Measurements from ENCODE around the gene TSTD2. TPM values are rescaled to one million over a fixed set of nuclear protein-coding genes. Genes with fewer than 3 reads are reported as not detected.
"Not testable (repeated sequence)": the region's sequence is repeated elsewhere in the genome, so short reads cannot be mapped to it uniquely, and the experiment has no call there.

TSTD2 gene
- total RNA-seq, 1 donor, result 15.1 TPM

- H3K4me3 ChIP-seq (ENCODE audit: low read depth, low read length), result no peak overlapping the region
- no peak for TF ChIP-seq CTCF (IDR thresholded peaks at IDR 0.05; ENCODE audit: insufficient read depth, low read depth, low read length)
- no peak for DNase-seq (ENCODE audit: low read depth)
These were observed 39.2 kb downstream of the TSTD2 start for GRCh38 chr9:97593960-97594359.

DNA sequence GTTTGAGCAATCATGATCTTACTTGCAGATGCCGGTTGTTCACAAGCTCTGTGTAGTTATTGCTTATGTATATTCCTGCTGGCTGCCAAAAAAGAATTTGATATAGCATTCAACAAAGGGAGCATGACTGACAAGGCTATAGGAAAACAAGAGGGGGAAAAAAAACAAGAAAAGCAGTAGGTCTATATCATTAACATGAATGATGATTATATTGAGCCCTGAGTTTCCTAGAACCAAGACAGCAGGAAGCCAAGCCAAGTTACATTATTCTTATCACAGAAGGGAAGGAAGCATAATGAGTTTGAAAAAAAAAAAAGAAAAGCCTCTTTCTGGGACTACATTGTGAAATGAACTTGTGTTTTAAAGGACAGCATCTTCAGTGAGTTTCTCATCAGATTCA, 41.0 kb downstream of the TSTD2 start:
- DNase-seq (ENCODE audit: low read depth), result no peak
- TF ChIP-seq CTCF (IDR thresholded peaks at IDR 0.05; ENCODE audit: insufficient read depth, low read depth, low read length), result no peak
- H3K4me3 ChIP-seq (ENCODE audit: low read depth, low read length), result no peak overlapping the region

DNA sequence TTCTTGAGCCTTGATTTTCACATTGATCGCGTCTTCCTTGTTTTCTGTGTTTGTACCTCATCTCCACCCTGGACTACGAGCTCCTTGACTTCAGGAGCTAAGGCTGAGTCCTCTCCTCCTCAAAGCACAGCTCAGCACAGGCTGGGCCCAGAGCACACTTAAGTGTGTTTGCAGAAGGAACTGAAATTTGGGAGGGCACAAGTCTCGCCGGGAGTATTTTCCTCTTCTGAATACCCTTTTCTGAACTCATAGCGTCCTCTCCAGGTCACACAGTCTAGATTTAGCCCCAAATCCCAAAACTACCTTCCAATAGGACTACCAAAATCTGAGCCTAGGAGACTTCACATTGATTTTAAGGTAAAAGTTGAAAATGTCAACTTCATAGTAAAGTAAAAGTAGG, 41.6 kb downstream of the TSTD2 start:
- no peak for DNase-seq (ENCODE audit: low read depth)
- no peak for TF ChIP-seq CTCF (IDR thresholded peaks at IDR 0.05; ENCODE audit: insufficient read depth, low read depth, low read length)
- no peak overlapping the region for H3K4me3 ChIP-seq (ENCODE audit: low read depth, low read length)

DNA sequence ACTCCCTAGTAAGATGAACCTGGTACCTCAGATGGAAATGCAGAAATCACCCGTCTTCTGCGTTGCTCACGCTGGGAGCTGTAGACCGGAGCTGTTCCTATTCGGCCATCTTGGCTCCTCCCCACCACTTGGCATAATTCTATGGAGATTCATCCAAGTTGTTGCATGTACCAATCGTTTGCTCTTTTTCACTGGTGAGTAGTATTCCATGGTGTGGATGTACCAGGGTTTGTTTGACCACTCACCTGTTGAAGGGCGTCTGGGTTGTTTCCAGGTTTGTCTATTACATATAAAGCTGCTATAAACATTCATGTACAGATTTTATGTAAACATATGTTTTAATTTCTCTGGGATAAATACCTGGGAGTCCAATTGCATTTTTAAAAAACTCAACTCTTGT, 46.3 kb downstream of the TSTD2 start:
- DNase-seq (ENCODE audit: low read depth); H3K4me3 ChIP-seq (ENCODE audit: low read depth, low read length): not testable (repeated sequence)

DNA sequence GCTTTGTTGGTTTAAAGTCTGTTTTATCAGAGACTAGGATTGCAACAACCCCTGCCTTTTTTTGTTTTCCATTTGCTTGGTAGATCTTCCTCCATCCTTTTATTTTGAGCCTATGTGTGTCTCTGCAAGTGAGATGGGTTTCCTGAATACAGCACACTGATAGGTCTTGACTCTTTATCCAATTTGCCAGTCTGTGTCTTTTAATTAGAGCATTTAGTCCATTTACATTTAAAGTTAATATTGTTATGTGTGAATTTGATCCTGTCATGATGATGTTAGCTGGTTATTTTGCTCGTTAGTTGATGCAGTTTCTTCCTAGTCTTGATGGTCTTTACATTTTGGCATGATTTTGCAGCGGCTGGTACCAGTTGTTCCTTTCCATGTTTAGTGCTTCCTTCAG, 48.4 kb downstream of the TSTD2 start:
- H3K4me3 ChIP-seq (ENCODE audit: low read depth, low read length); DNase-seq (ENCODE audit: low read depth): not testable (repeated sequence)

DNA sequence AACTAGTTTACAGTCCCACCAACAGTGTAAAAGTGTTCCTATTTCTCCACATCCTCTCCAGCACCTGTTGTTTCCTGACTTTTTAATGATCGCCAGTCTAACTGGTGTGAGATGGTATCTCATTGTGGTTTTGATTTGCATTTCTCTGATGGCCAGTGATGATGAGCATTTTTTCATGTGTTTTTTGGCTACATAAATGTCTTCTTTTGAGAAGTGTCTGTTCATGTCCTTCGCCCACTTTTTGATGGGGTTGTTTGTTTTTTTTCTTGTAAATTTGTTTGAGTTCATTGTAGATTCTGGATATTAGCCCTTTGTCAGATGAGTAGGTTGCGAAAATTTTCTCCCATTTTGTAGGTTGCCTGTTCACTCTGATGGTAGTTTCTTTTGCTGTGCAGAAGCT, 51.6 kb downstream of the TSTD2 start:
- not testable (repeated sequence) for DNase-seq (ENCODE audit: low read depth); H3K4me3 ChIP-seq (ENCODE audit: low read depth, low read length)

DNA sequence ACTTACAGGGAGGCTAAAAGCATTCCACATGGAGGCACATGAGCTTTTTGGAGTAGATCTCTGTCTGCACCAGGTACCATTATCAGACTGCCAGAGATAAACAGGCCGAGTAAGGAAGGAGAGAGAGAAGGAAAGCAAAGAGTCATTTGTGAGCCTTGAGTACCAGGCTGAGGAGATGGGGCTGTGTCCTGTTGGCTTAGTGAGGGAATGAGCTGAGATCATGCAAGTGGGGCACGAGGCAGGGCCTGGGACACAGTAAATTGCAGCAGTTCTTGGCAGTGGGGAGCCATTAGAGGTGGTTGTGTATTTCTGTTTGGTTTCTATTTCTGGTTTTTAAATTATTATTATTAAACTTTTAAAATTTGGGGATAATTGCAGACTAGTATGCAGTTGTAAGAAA, 53.3 kb downstream of the TSTD2 start:
- no peak for TF ChIP-seq CTCF (IDR thresholded peaks at IDR 0.05; ENCODE audit: insufficient read depth, low read depth, low read length)
- no peak overlapping the region for H3K4me3 ChIP-seq (ENCODE audit: low read depth, low read length)
- DNase-seq (ENCODE audit: low read depth), result no peak

- no peak for TF ChIP-seq CTCF (IDR thresholded peaks at IDR 0.05; ENCODE audit: insufficient read depth, low read depth, low read length)
- no peak overlapping the region for H3K4me3 ChIP-seq (ENCODE audit: low read depth, low read length)
- no peak for DNase-seq (ENCODE audit: low read depth)
These were observed 54.3 kb downstream of the TSTD2 start for GRCh38 chr9:97578846-97579245.

- no peak for TF ChIP-seq CTCF (IDR thresholded peaks at IDR 0.05; ENCODE audit: insufficient read depth, low read depth, low read length)
- no peak for DNase-seq (ENCODE audit: low read depth)
- H3K4me3 ChIP-seq (ENCODE audit: low read depth, low read length), result no peak overlapping the region
These were observed 56.1 kb downstream of the TSTD2 start for GRCh38 chr9:97577051-97577450.

All from fibroblast of villous mesenchyme (primary cell).